Kidney (tissue), 14 donors: ENCODE measurements around the gene ADA. TPM values are rescaled to one million over a fixed set of nuclear protein-coding genes. Genes with fewer than 3 reads are reported as not detected.

Experiments
- DNase-seq, 5 donors: peaks; one replicate each; pipeline ENCODE4 v3.0.0-alpha.2; 2013 to 2020
- FAIRE-seq: peaks from 2 replicates; lab custom pipeline; 2012; peaks lifted over from hg19 to GRCh38; lab: Jason Lieb, UNC
- H3K27ac ChIP-seq, 2 donors: one replicate each; pipeline ENCODE4 v1.7.0; 2013; ENCODE audit warnings: low read depth in 2 of 2, low read length in 2 of 2, inconsistent platforms in 1 of 2
- H3K27me3 ChIP-seq: one replicate; pipeline ENCODE4 v1.7.1; 2013; ENCODE audit warnings: low read length, inconsistent platforms; ENCODE audit not compliant: control insufficient read depth, insufficient read depth
- H3K36me3 ChIP-seq, 3 donors: one replicate each; pipeline versions ENCODE4 v1.7.0 to v1.7.1; 2013; ENCODE audit warnings: low read length in 3 of 3, control low read depth in 1 of 3, inconsistent platforms in 1 of 3; ENCODE audit not compliant: insufficient read depth in 3 of 3, control insufficient read depth in 2 of 3
- H3K4me1 ChIP-seq, 3 donors: one replicate each; pipeline versions ENCODE4 v1.7.0 to v1.7.1; 2013; ENCODE audit warnings: low read length in 3 of 3, inconsistent platforms in 1 of 3, low read depth in 1 of 3; ENCODE audit not compliant: control insufficient read depth in 2 of 3, insufficient read depth in 2 of 3
- H3K4me3 ChIP-seq, 3 donors: one replicate each; pipeline versions ENCODE4 v1.7.0 to v1.8.1; 2013; ENCODE audit warnings: low read length in 3 of 3, control low read depth in 1 of 3, inconsistent platforms in 1 of 3
- H3K9ac ChIP-seq, 3 donors: one replicate each; pipeline versions ENCODE4 v1.7.0 to v1.7.1; 2013; ENCODE audit warnings: low read length in 3 of 3, control low read depth in 1 of 3, inconsistent platforms in 1 of 3
- H3K9me3 ChIP-seq, 3 donors: one replicate each; pipeline versions ENCODE4 v1.7.0 to v1.7.1; 2013; ENCODE audit warnings: low read length in 3 of 3, control low read depth in 1 of 3, inconsistent platforms in 1 of 3; ENCODE audit not compliant: control insufficient read depth in 2 of 3, insufficient read depth in 1 of 3
- intact Hi-C: fragments of 100-400 bp; cut with DNase I; formaldehyde crosslinking; loops from one replicate; pipeline ENCODE4 v1.11.1; 2022
- polyA plus RNA-seq: library from polyadenylated mRNA; stranded (reverse); fragments of 350-450 nt; fragmentation: Illumina TruSeq; extraction: RNeasy Lipid Tissue Mini Kit (QIAGEN cat#74804); gene quantifications from one replicate; pipeline ENCODE4 v1.2.3, GENCODE V29; 2014; ENCODE audit warnings: low read depth, low replicate concordance; ENCODE audit not compliant: insufficient read depth
- total RNA-seq: library from RNA; stranded (reverse); fragmentation: NEBNext Ultra II Directional; extraction: Animal tissue kit (Norgen Biotek cat#: 25700); gene quantifications from one replicate; pipeline ENCODE4 v1.2.1, GENCODE V29; 2021
- TF ChIP-seq, protein P1 (sequence below): IDR thresholded peaks from 3 replicates; pipeline ENCODE4 v1.5.1; 2012; ENCODE audit warnings: mild to moderate bottlenecking, moderate library complexity, borderline replicate concordance; ENCODE audit not compliant: insufficient read depth; ENCODE audit errors: extremely low read depth
- donor health status: control.
- donor health status: control.
- donor health status: control.
- donor health status: control.
- donor health status: control.
- donor health status: DM: yes; HTN: yes; CAD: no.
- donor health status: Normal renal cell carcinoma (clear cell type).

Gene ADA
- total and polyA plus RNA-seq, 2 donors from 2014 or later = 3.1 to 6.5 TPM

- no peaks in the 10 kb centered on the region for H3K9me3 ChIP-seq
- intact Hi-C loops = no loop called here
- no peaks in the 10 kb centered on the region for H3K36me3 ChIP-seq
- no peaks in the 10 kb centered on the region for H3K27me3 ChIP-seq
- no peak for FAIRE-seq
- no peak overlapping the region for H3K9ac ChIP-seq
- DNase-seq = no peak
- peaks cover 0 to 38% (median 13%) of the 10 kb centered on the region in 3 donors for H3K4me1 ChIP-seq
- H3K4me3 ChIP-seq = no peak overlapping the region
- peak overlapping the region in 1 of 2 donors; percentile 20 for H3K27ac ChIP-seq
- TF ChIP-seq, protein P1, sequence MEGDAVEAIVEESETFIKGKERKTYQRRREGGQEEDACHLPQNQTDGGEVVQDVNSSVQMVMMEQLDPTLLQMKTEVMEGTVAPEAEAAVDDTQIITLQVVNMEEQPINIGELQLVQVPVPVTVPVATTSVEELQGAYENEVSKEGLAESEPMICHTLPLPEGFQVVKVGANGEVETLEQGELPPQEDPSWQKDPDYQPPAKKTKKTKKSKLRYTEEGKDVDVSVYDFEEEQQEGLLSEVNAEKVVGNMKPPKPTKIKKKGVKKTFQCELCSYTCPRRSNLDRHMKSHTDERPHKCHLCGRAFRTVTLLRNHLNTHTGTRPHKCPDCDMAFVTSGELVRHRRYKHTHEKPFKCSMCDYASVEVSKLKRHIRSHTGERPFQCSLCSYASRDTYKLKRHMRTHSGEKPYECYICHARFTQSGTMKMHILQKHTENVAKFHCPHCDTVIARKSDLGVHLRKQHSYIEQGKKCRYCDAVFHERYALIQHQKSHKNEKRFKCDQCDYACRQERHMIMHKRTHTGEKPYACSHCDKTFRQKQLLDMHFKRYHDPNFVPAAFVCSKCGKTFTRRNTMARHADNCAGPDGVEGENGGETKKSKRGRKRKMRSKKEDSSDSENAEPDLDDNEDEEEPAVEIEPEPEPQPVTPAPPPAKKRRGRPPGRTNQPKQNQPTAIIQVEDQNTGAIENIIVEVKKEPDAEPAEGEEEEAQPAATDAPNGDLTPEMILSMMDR = no peak
These were observed 51.8 kb downstream of the ADA start for GRCh38 chr20:44599715-44600114.

GRCh38 chr20:44598423-44599305 is 52.8 kb downstream of the ADA start:
- Histone ChIP-seq H3K9me3 (no peaks in the 10 kb centered on the region), H3K27ac (peak overlapping the region in 1 of 2 donors; percentile 29), H3K4me3 (no peak overlapping the region), H3K9ac (no peak overlapping the region), H3K4me1 (peaks cover 0 to 38% (median 13%) of the 10 kb centered on the region in 3 donors), H3K36me3 (no peaks in the 10 kb centered on the region), H3K27me3 (no peaks in the 10 kb centered on the region)
- intact Hi-C loops = no loop called here
- TF ChIP-seq, protein P1 = no peak
- FAIRE-seq (no peak), DNase-seq (peak in 1 of 5 donors; percentile 21)

DNA sequence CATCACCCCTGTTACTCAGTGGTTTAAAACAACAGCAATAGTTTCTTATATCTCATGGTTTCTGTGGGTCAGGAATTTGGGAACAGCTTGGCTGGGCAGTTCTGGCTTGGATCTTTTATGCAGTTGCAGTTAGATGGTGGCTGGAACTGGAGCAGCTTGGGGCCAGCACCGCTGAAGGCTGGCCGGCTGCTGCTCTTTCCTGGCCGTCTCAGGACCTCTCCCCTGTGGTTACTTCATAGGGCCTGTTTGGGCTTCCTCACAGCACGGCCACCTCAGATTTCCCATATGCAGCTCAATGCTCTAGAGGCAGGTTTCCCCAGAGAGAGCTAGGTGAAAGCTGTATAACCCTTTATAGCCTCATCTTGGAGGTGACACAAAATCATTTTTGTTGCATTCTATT is 53.6 kb downstream of the ADA start:
- Histone ChIP-seq H3K9me3 (no peaks in the 10 kb centered on the region), H3K4me1 (peaks cover 0 to 38% (median 13%) of the 10 kb centered on the region in 3 donors), H3K4me3 (no peak overlapping the region), H3K36me3 (peaks cover 0 to under 1% (median 0%) of the 10 kb centered on the region in 3 donors), H3K27me3 (no peaks in the 10 kb centered on the region), H3K27ac (peak overlapping the region in 1 of 2 donors; percentile 29), H3K9ac (no peak overlapping the region)
- TF ChIP-seq, protein P1 = no peak
- FAIRE-seq (no peak), DNase-seq (no peak)
- intact Hi-C loops = no loop called here
